ENCODE results near the gene USF2. TPM values are rescaled to one million over a fixed set of nuclear protein-coding genes. Genes with fewer than 3 reads are reported as not detected.

USF2 gene
- total RNA-seq, 4 donors from 2014 or later = 98.9 to 133 (median 126) TPM

DNA sequence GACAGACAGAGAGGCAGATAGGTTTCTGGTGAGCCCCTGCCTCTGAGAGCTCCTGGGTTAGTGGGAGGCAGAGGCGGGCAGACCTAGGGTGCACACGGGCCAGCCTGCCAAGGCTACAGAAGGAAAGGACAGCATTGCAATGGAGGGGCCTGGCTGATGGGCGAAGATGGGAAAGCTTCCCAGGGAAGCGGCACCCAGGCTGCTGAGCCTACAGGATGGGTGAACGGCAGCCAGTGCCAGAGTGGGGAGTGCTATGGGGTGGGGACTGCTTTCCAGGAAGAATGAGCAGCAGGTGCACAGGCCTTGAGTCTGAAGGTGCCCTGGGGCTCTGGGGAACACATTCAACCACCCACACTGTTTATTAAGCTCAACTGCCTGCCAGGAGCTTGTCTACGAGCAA is 22.5 kb downstream of the USF2 start:
- no peaks in the 10 kb centered on the region for H3K27me3 ChIP-seq
- WGBS, 2 donors = 79 to 81% methylated on average over 6 of the region's 6 CpGs
- intact Hi-C loops (cut with DNase I) = no loop called here

GRCh38 chr19:35291916-35292315 is 23.2 kb downstream of the USF2 start, which contains the start of gene MAG:
TSS of gene MAG (plus strand) at chr19:35292161. CDS start at chr19:35295409, 3,248 bp downstream.
- Histone ChIP-seq H3K27me3 (no peaks in the 10 kb centered on the region), H3K9me3 (no peaks in the 10 kb centered on the region), H3K4me3 (replicated peaks in 1 of 3) (no peak within 1 kb of the TSS), H3K36me3 (no peaks in the 10 kb centered on the region), H3K4me1 (no peaks in the 10 kb centered on the region), H3K27ac (no peak within 1 kb of the TSS)
- TF ChIP-seq, protein P1, sequence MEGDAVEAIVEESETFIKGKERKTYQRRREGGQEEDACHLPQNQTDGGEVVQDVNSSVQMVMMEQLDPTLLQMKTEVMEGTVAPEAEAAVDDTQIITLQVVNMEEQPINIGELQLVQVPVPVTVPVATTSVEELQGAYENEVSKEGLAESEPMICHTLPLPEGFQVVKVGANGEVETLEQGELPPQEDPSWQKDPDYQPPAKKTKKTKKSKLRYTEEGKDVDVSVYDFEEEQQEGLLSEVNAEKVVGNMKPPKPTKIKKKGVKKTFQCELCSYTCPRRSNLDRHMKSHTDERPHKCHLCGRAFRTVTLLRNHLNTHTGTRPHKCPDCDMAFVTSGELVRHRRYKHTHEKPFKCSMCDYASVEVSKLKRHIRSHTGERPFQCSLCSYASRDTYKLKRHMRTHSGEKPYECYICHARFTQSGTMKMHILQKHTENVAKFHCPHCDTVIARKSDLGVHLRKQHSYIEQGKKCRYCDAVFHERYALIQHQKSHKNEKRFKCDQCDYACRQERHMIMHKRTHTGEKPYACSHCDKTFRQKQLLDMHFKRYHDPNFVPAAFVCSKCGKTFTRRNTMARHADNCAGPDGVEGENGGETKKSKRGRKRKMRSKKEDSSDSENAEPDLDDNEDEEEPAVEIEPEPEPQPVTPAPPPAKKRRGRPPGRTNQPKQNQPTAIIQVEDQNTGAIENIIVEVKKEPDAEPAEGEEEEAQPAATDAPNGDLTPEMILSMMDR (IDR thresholded peaks at IDR 0.05) = no peak
- no peak for TF ChIP-seq POLR2A (IDR thresholded peaks at IDR 0.05)
- WGBS, 2 donors = 76 to 89% methylated on average over 7 to 11 of the region's 12 CpGs
- no peak for DNase-seq
- intact Hi-C loops (cut with DNase I) = no loop called here

More for the DNA sequence above, 22.5 kb downstream of the USF2 start:
- TF ChIP-seq, protein P1 (IDR thresholded peaks at IDR 0.05) = no peak
- TF ChIP-seq POLR2A (IDR thresholded peaks at IDR 0.05) = no peak
- no peaks in the 10 kb centered on the region for H3K4me1 ChIP-seq
- H3K36me3 ChIP-seq = no peaks in the 10 kb centered on the region
- H3K4me3 ChIP-seq (replicated peaks in 1 of 3) = no peak overlapping the region
- H3K27ac ChIP-seq = no peak overlapping the region
- no peak for DNase-seq
- no peaks in the 10 kb centered on the region for H3K9me3 ChIP-seq

- no peaks in the 10 kb centered on the region for H3K4me1 ChIP-seq
- no peaks in the 10 kb centered on the region for H3K27me3 ChIP-seq
- H3K4me3 ChIP-seq (replicated peaks in 1 of 3) = no peak overlapping the region
- TF ChIP-seq, protein P1 (IDR thresholded peaks at IDR 0.05) = no peak
- no peak for TF ChIP-seq POLR2A (IDR thresholded peaks at IDR 0.05)
- 70 to 80% methylated on average over 22 to 23 of the region's 23 CpGs for WGBS, 2 donors
- intact Hi-C loops (cut with DNase I) = no loop called here
- no peak overlapping the region for H3K27ac ChIP-seq
- no peaks in the 10 kb centered on the region for H3K36me3 ChIP-seq
- H3K9me3 ChIP-seq = no peaks in the 10 kb centered on the region
- peak in 1 of 2 donors; percentile 23 for DNase-seq
Measured at GRCh38 chr19:35292421-35293362, 23.9 kb downstream of the USF2 start.

DNA sequence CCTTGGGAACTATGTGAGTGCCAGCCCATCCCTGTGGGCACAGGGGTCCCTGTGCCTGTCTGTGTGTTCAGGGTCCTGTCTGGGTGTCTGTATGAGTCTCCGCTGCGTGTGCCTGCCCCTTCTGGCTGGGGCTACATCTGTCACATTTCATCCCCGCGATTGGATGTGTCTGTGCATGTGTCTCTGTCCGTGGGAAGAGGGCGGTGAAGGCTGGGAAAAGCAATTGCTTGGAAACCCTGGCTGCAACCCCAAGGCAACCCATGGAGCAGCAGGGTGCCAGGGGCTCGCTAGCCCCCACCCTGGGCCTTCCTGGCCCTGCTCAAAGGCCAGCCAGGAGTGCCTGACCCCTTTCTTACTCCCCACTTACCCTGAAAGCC is 24.6 kb downstream of the USF2 start:
- Histone ChIP-seq H3K27ac (no peak overlapping the region), H3K4me3 (replicated peaks in 1 of 3) (no peak overlapping the region), H3K9me3 (no peaks in the 10 kb centered on the region), H3K4me1 (no peaks in the 10 kb centered on the region), H3K27me3 (no peaks in the 10 kb centered on the region), H3K36me3 (no peaks in the 10 kb centered on the region)
- DNase-seq = no peak
- intact Hi-C loops (cut with DNase I) = no loop called here
- TF ChIP-seq, protein P1 (IDR thresholded peaks at IDR 0.05) = no peak
- TF ChIP-seq POLR2A (IDR thresholded peaks at IDR 0.05) = no peak
- WGBS, 2 donors = 40 to 72% methylated on average over 1 to 7 of the region's 7 CpGs

- no peak for DNase-seq
- intact Hi-C loops (cut with DNase I) = no loop called here
- TF ChIP-seq, protein P1 (IDR thresholded peaks at IDR 0.05) = no peak
- TF ChIP-seq POLR2A (IDR thresholded peaks at IDR 0.05) = no peak
- Histone ChIP-seq H3K27me3 (no peaks in the 10 kb centered on the region), H3K27ac (no peak overlapping the region), H3K9me3 (no peaks in the 10 kb centered on the region), H3K36me3 (no peaks in the 10 kb centered on the region), H3K4me3 (replicated peaks in 1 of 3) (no peak overlapping the region), H3K4me1 (no peaks in the 10 kb centered on the region)
- WGBS, 2 donors = 54 to 66% methylated on average over 17 of the region's 17 CpGs
Measured at GRCh38 chr19:35293808-35294207, 25.0 kb downstream of the USF2 start.

All from thyroid gland (tissue), 4 donors.